Panc1 (cell line): ENCODE data around the gene INSYN1. TPM values are rescaled to one million over a fixed set of nuclear protein-coding genes. Genes with fewer than 3 reads are reported as not detected.

Experiments used
- ATAC-seq: fragments of 200-7000 bp; cut with Tn5 transposase; 2 replicates; pipeline ENCODE4 v1.9.1; 2020; ENCODE audit warnings: mild to moderate bottlenecking, moderate library complexity
- BruUV-seq: library from RNA; stranded (reverse); fragments of 400-500 nt; replicated peaks from 2 replicates; lab custom pipeline; 2021; lab: Mats Ljungman, UMichigan
- CTCF ChIA-PET: fragments of 300-600 bp; sonication (Branson Sonifier 250); formaldehyde crosslinking; loops from one replicate; lab custom pipeline; 2022; ENCODE audit warnings: antibody characterized with exemption; lab: Charles Lee
- POLR2A ChIA-PET: fragments of 300-600 bp; sonication (Branson Sonifier 250); formaldehyde crosslinking; loops from one replicate; lab custom pipeline; 2022; ENCODE audit warnings: antibody characterized with exemption; lab: Charles Lee
- DNase-seq: peaks from one replicate; pipeline ENCODE4 v3.0.0-alpha.2; 2010; ENCODE audit warnings: low read depth, low spot score
- H3K27ac ChIP-seq: 2 replicates; pipeline ENCODE4 v1.5.1; 2011; ENCODE audit warnings: mild to moderate bottlenecking, low read length, inconsistent platforms
- H3K27me3 ChIP-seq: fragments of 200-500 bp; sonication (Bioruptor generic); 2 replicates; pipeline ENCODE4 v1.6.0; 2014; ENCODE audit warnings: low read length, inconsistent platforms; ENCODE audit not compliant: control insufficient read depth, insufficient read depth
- H3K36me3 ChIP-seq: fragments of 200-500 bp; sonication (Bioruptor generic); 2 replicates; pipeline ENCODE4 v1.5.1; 2014; ENCODE audit warnings: inconsistent platforms, mild to moderate bottlenecking, low read length, moderate library complexity; ENCODE audit not compliant: control insufficient read depth, insufficient read depth
- H3K4me1 ChIP-seq: 2 replicates; pipeline ENCODE4 v1.5.1; 2011; ENCODE audit warnings: inconsistent platforms, mild to moderate bottlenecking, low read length, moderate library complexity; ENCODE audit not compliant: control insufficient read depth, insufficient read depth
- H3K4me3 ChIP-seq, 2 experiments: 2 replicates each; pipeline ENCODE4 v1.5.1; 2011 to 2012; ENCODE audit warnings: low read depth in 2 of 2, low read length in 2 of 2, mild to moderate bottlenecking in 2 of 2, inconsistent platforms in 1 of 2, moderate library complexity in 1 of 2
- H3K9me3 ChIP-seq: fragments of 200-500 bp; sonication (Bioruptor generic); 2 replicates; pipeline ENCODE4 v1.5.1; 2014; ENCODE audit warnings: low read depth, mild to moderate bottlenecking, inconsistent platforms, low read length, moderate library complexity; ENCODE audit not compliant: control insufficient read depth, insufficient read depth
- POLR2AphosphoS5 ChIP-seq: IDR thresholded peaks from 2 replicates; pipeline ENCODE4 v1.6.1; 2012; ENCODE audit warnings: mild to moderate bottlenecking, low read depth, low read length, moderate library complexity
- REST ChIP-seq, 2 experiments: IDR thresholded peaks; 2 replicates each; pipeline ENCODE4 v1.6.1; 2011 to 2012; ENCODE audit warnings: low read depth in 2 of 2, control low read depth in 1 of 2, low read length in 1 of 2, mild to moderate bottlenecking in 1 of 2, moderate library complexity in 1 of 2; ENCODE audit not compliant: insufficient read depth in 1 of 2
- SIN3A ChIP-seq: IDR thresholded peaks from 2 replicates; pipeline ENCODE4 v1.6.1; 2012; ENCODE audit warnings: low read depth, mild to moderate bottlenecking, low read length, moderate library complexity, borderline replicate concordance; ENCODE audit not compliant: insufficient read depth
- TCF7L2 ChIP-seq: IDR thresholded peaks from 2 replicates; pipeline ENCODE4 v1.6.1; 2011; ENCODE audit warnings: mild to moderate bottlenecking, low read depth, low read length, inconsistent platforms
- in situ Hi-C: cut with HindIII; loops from 2 replicates; pipeline ENCODE4 v1.10.0; 2016; ENCODE audit warnings: low sequenced_read_pairs, low pct_unique_long_range_greater_than_20kb
- intact Hi-C: fragments of 100-400 bp; cut with micrococcal nuclease; formaldehyde crosslinking; loops from one replicate; pipeline ENCODE4 v1.10.0; 2022; ENCODE audit not compliant: unreplicated experiment
- total RNA-seq: library from RNA; stranded (reverse); gene quantifications from one replicate; pipeline ENCODE4 v1.2.1, GENCODE V29; 2021; ENCODE audit not compliant: unreplicated experiment
- TF ChIP-seq, protein P1 (sequence below): fragments of 450-650 bp; IDR thresholded peaks from 2 replicates; pipeline ENCODE4 v1.5.1; 2017; ENCODE audit warnings: mild to moderate bottlenecking

The INSYN1 gene
- total RNA-seq, 1 experiment from 2014 or later = 2.6 TPM

DNA sequence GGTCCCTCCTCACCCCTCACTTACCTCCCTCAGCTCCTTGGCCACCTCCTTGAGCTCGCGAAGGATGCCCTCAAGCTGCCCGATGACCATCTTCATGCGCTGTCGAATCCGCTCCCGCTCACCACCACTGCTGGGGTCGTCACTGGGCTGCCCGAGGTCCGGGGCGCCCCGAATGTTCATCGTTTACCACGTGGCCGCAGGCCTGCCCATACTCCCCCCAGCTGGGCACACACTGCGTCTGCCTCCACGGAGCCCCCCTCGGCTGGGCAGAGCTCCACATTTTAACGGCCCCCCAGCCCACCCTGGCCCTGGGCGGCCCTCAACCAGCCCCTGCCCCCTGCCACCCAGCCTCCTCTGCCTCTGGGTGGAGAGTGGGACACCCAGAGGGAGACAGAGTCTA lies 2.2 kb downstream of the INSYN1 start:
- ChIA-PET CTCF (no interaction called here), POLR2A (no interaction called here)
- in situ Hi-C loops (no loop called here), intact Hi-C loops (no loop called here)
- no peak for TF ChIP-seq TCF7L2
- no peak for TF ChIP-seq POLR2AphosphoS5
- TF ChIP-seq REST (IDR thresholded peaks at IDR 0.05; ENCODE audit: insufficient read depth in 1 of 2, low read depth in 2 of 2, low read length in 1 of 2) = no peak
- TF ChIP-seq SIN3A = no peak
- TF ChIP-seq, protein P1, sequence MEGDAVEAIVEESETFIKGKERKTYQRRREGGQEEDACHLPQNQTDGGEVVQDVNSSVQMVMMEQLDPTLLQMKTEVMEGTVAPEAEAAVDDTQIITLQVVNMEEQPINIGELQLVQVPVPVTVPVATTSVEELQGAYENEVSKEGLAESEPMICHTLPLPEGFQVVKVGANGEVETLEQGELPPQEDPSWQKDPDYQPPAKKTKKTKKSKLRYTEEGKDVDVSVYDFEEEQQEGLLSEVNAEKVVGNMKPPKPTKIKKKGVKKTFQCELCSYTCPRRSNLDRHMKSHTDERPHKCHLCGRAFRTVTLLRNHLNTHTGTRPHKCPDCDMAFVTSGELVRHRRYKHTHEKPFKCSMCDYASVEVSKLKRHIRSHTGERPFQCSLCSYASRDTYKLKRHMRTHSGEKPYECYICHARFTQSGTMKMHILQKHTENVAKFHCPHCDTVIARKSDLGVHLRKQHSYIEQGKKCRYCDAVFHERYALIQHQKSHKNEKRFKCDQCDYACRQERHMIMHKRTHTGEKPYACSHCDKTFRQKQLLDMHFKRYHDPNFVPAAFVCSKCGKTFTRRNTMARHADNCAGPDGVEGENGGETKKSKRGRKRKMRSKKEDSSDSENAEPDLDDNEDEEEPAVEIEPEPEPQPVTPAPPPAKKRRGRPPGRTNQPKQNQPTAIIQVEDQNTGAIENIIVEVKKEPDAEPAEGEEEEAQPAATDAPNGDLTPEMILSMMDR = no peak
- ATAC-seq (no peak), DNase-seq (no peak)
- Histone ChIP-seq H3K27ac (no peak overlapping the region), H3K4me1 (peaks cover 11% of the 10 kb centered on the region; the same call in 1 of the 2 replicates), H3K4me3 (no peak overlapping the region), H3K27me3 (no peaks in the 10 kb centered on the region; the same call in 1 of the 2 replicates), H3K36me3 (no peaks in the 10 kb centered on the region), H3K9me3 (no peaks in the 10 kb centered on the region)
- no TSS peak for BruUV-seq

GRCh38 chr15:73750438-73750837 lies 2.7 kb downstream of the INSYN1 start:
- POLR2A ChIA-PET = no interaction called here
- no TSS peak for BruUV-seq
- H3K27ac ChIP-seq = no peak overlapping the region

More at GRCh38 chr15:73750438-73750837, 2.7 kb downstream of the INSYN1 start:
- intact Hi-C loops (no loop called here), in situ Hi-C loops (no loop called here)
- Histone ChIP-seq H3K4me3 (no peak overlapping the region), H3K4me1 (peaks cover 11% of the 10 kb centered on the region; the same call in 1 of the 2 replicates), H3K27me3 (no peaks in the 10 kb centered on the region; the same call in 1 of the 2 replicates), H3K9me3 (no peaks in the 10 kb centered on the region), H3K36me3 (no peaks in the 10 kb centered on the region)
- TF ChIP-seq REST (IDR thresholded peaks at IDR 0.05; ENCODE audit: insufficient read depth in 1 of 2, low read depth in 2 of 2, low read length in 1 of 2) = no peak
- TF ChIP-seq TCF7L2 = no peak
- TF ChIP-seq, protein P1 = no peak
- no peak for TF ChIP-seq POLR2AphosphoS5
- TF ChIP-seq SIN3A = no peak
- CTCF ChIA-PET = no interaction called here
- ATAC-seq = no peak
- DNase-seq = no peak
